Loucy (cell line): Measurements from ENCODE around the gene WDR19.

Experiments used
- CTCF ChIP-seq: fragments of 200-600 bp; sonication (generic); conservative IDR thresholded peaks from 2 replicates; pipeline ENCODE4 v1.5.1; 2014; ENCODE audit warnings: mild to moderate bottlenecking, antibody characterized with exemption, low read length
- EZH2phosphoT487 ChIP-seq: fragments of 200-600 bp; IDR thresholded peaks from 2 replicates; pipeline ENCODE4 v1.6.1; 2018; ENCODE audit warnings: antibody characterized with exemption, mild to moderate bottlenecking, moderate library complexity, borderline replicate concordance

- TF ChIP-seq CTCF (no peak), EZH2phosphoT487 (no peak)
These were observed 49.3 kb downstream of the WDR19 start for GRCh38 chr4:39231660-39232059.
